HepG2 (cell line): Measurements from ENCODE around the gene IMPDH2.

ENCODE experiments used
- CTCF ChIP-seq: sonication (generic); formaldehyde crosslinking; IDR thresholded peaks from 2 replicates; pipeline ENCODE4 v1.5.0; 2020; ENCODE audit warnings: mild to moderate bottlenecking, missing genetic modification reagents, moderate library complexity
- ELF1 ChIP-seq: sonication (generic); formaldehyde crosslinking; IDR thresholded peaks from 2 replicates; pipeline ENCODE4 v1.4.0; 2020; ENCODE audit warnings: missing genetic modification reagents
- MLX ChIP-seq: IDR thresholded peaks from 2 replicates; pipeline ENCODE4 v1.6.1; 2016
- SETDB1 ChIP-seq: sonication (generic); formaldehyde crosslinking; IDR thresholded peaks from 2 replicates; pipeline ENCODE4 v1.5.1; 2020; ENCODE audit warnings: missing genetic modification reagents, mild to moderate bottlenecking, borderline replicate concordance
- TF ChIP-seq, protein P1 (sequence below): sonication (generic); formaldehyde crosslinking; IDR thresholded peaks from 2 replicates; pipeline ENCODE4 v1.5.1; 2020; ENCODE audit warnings: mild to moderate bottlenecking, missing genetic modification reagents, moderate library complexity

DNA sequence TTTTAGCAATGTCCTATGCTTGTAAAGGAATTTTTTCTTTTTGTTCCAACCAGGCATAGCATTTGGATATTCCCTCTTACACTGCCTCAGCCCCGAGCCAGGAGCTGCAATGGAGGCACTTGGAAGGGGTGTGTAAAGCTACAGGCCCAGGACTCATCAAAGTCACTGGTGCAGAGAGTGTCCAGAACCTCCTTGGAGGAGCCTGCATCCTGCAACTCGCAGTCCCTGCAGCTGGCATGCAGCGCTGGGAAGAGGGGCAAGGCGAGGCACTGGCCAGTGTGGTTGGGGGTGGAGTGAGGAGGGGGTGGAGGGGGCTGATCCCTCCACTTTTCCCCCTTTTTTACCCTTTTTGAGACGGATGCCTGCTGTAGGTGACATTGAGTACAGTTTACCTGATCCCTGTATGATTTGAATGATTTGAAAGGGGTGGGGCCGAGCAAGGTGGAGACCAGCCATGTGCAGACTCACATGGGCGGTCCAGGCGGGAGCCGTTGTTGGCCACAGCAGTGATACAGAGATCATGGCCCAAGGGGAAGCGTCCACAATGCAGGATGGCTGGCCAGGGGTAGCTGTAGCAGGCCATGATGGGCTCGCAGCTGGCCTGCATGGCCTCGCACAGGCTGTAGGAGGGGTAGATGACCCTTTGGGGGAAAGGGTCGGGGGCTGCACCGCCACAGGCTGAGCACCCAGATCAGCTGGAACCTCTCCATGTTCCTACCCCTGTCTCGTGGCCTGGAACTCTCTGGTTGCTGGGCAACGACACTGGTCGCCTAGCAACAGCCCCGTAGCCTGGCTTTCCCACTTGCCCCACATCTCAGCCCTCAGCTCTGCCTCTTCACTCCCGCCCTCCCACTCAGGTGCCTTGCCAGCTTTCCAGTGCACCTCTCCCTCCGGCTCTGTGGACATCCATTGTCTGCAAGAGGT lies 31.2 kb downstream of the IMPDH2 start:
- TF ChIP-seq ELF1 (CRISPR knock-in tag) (no peak), MLX (CRISPR knock-in tag) (no peak), CTCF (no peak), SETDB1 (CRISPR knock-in tag) (no peak)
- TF ChIP-seq, protein P1, sequence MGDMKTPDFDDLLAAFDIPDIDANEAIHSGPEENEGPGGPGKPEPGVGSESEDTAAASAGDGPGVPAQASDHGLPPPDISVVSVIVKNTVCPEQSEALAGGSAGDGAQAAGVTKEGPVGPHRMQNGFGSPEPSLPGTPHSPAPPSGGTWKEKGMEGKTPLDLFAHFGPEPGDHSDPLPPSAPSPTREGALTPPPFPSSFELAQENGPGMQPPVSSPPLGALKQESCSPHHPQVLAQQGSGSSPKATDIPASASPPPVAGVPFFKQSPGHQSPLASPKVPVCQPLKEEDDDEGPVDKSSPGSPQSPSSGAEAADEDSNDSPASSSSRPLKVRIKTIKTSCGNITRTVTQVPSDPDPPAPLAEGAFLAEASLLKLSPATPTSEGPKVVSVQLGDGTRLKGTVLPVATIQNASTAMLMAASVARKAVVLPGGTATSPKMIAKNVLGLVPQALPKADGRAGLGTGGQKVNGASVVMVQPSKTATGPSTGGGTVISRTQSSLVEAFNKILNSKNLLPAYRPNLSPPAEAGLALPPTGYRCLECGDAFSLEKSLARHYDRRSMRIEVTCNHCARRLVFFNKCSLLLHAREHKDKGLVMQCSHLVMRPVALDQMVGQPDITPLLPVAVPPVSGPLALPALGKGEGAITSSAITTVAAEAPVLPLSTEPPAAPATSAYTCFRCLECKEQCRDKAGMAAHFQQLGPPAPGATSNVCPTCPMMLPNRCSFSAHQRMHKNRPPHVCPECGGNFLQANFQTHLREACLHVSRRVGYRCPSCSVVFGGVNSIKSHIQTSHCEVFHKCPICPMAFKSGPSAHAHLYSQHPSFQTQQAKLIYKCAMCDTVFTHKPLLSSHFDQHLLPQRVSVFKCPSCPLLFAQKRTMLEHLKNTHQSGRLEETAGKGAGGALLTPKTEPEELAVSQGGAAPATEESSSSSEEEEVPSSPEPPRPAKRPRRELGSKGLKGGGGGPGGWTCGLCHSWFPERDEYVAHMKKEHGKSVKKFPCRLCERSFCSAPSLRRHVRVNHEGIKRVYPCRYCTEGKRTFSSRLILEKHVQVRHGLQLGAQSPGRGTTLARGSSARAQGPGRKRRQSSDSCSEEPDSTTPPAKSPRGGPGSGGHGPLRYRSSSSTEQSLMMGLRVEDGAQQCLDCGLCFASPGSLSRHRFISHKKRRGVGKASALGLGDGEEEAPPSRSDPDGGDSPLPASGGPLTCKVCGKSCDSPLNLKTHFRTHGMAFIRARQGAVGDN (CRISPR knock-in tag), result no peak; the same call in 1 of the 2 replicates
